Measurements from ENCODE around the gene TTLL9. TPM values are rescaled to one million over a fixed set of nuclear protein-coding genes. Genes with fewer than 3 reads are reported as not detected.

The TTLL9 gene
- total RNA-seq, 4 donors from 2014 or later = 0.16 TPM; not detected in 3

- H3K4me3 ChIP-seq (ENCODE audit: low read depth, poor library complexity, severe bottlenecking) = no peak overlapping the region
- DNase-seq (ENCODE audit: low spot score in 2 of 2) = no peak
- 5% methylated on average over 5 of the region's 5 CpGs for WGBS, 2 donors
- TF ChIP-seq POLR2A (IDR thresholded peaks at IDR 0.05) = no peak
- TF ChIP-seq CTCF (IDR thresholded peaks at IDR 0.05) = no peak
- intact Hi-C loops (cut with DNase I; ENCODE audit: low total_unique reads) = no loop called here
Observed at GRCh38 chr20:31966991-31967655, 96.7 kb downstream of the TTLL9 start.

GRCh38 chr20:31967830-31968249 is 97.4 kb downstream of the TTLL9 start, which contains the start of gene XKR7:
XKR7 (plus strand) TSS chr20:31968151; CDS start chr20:31968176, 25 bp downstream.
- no peak for DNase-seq (ENCODE audit: low spot score in 2 of 2)
- no peak for TF ChIP-seq POLR2A (IDR thresholded peaks at IDR 0.05)
- TF ChIP-seq CTCF (IDR thresholded peaks at IDR 0.05) = no peak
- H3K4me3 ChIP-seq (ENCODE audit: low read depth, poor library complexity, severe bottlenecking) = no peak within 1 kb of the TSS
- intact Hi-C loops (cut with DNase I; ENCODE audit: low total_unique reads) = no loop called here
- WGBS, 2 donors = 0 to 3% methylated on average over 15 to 32 of the region's 38 CpGs

- WGBS, 2 donors = 2 to 4% methylated on average over 23 to 47 of the region's 57 CpGs
- no peak for TF ChIP-seq CTCF (IDR thresholded peaks at IDR 0.05)
- H3K4me3 ChIP-seq (ENCODE audit: low read depth, poor library complexity, severe bottlenecking) = no peak overlapping the region
- intact Hi-C loops (cut with DNase I; ENCODE audit: low total_unique reads) = no loop called here
- DNase-seq (ENCODE audit: low spot score in 2 of 2) = peak; percentile 29 to 89
Observed at GRCh38 chr20:31968291-31969126, 98.1 kb downstream of the TTLL9 start.

GRCh38 chr20:31969991-31970390 is 99.6 kb downstream of the TTLL9 start:
- 65 to 70% methylated on average over 5 of the region's 5 CpGs for whole genome bisulfite sequencing, 2 donors
- TF ChIP-seq CTCF (IDR thresholded peaks at IDR 0.05) (no peak), POLR2A (IDR thresholded peaks at IDR 0.05) (no peak)
- no peak for DNase-seq (ENCODE audit: low spot score in 2 of 2)
- intact Hi-C loops (cut with DNase I; ENCODE audit: low total_unique reads) = no loop called here
- H3K4me3 ChIP-seq (ENCODE audit: low read depth, poor library complexity, severe bottlenecking) = no peak overlapping the region

- intact Hi-C loops (cut with DNase I; ENCODE audit: low total_unique reads) = no loop called here
- DNase-seq (ENCODE audit: low spot score in 2 of 2) = no peak
- WGBS, 2 donors = 13 to 26% methylated on average over 4 of the region's 4 CpGs
- no peak overlapping the region for H3K4me3 ChIP-seq (ENCODE audit: low read depth, poor library complexity, severe bottlenecking)
- TF ChIP-seq POLR2A (IDR thresholded peaks at IDR 0.05) = no peak
- no peak for TF ChIP-seq CTCF (IDR thresholded peaks at IDR 0.05)
Observed at GRCh38 chr20:31972471-31973021, 102.1 kb downstream of the TTLL9 start.

Data from lower leg skin (tissue), 4 donors.